B cell (primary cell): ENCODE measurements around the gene PLEKHA8. TPM values are rescaled to one million over a fixed set of nuclear protein-coding genes. Genes with fewer than 3 reads are reported as not detected.

Experiments used
- ATAC-seq: fragments of 200-7000 bp; cut with Tn5 transposase; one replicate; pipeline ENCODE4 v1.10.0; 2021; ENCODE audit warnings: low read depth, mild to moderate bottlenecking, moderate number of reproducible peaks, moderate library complexity
- CTCF ChIA-PET: fragments of 350-600 bp; sonication (Branson Sonifier 250); formaldehyde crosslinking; loops from one replicate; lab custom pipeline; 2021; ENCODE audit warnings: antibody characterized with exemption, inconsistent platforms; lab: Charles Lee
- POLR2A ChIA-PET: fragments of 350-600 bp; sonication (Branson Sonifier 250); formaldehyde crosslinking; loops from one replicate; lab custom pipeline; 2021; ENCODE audit warnings: antibody characterized with exemption; lab: Charles Lee
- DNase-seq: peaks from one replicate; pipeline ENCODE4 v3.0.0; 2013
- H2AFZ ChIP-seq: 2 replicates; pipeline ENCODE4 v1.6.1; 2012; ENCODE audit warnings: mild to moderate bottlenecking, low read depth, low read length; ENCODE audit not compliant: insufficient read depth, poor library complexity, severe bottlenecking
- H3K27ac ChIP-seq, 2 donors: 1 replicate in 1 of 2; 2 replicates in 1 of 2; pipeline ENCODE4 v1.5.1; 2012 to 2013; ENCODE audit warnings: low read length in 2 of 2, mild to moderate bottlenecking in 2 of 2, moderate library complexity in 1 of 2
- H3K27me3 ChIP-seq, 4 experiments: fragments of 200-600 bp in 1 of 4; sonication (generic) in 1 of 4; replicated peaks in 1 of 4; 1 replicate in 2 of 4; 2 replicates in 2 of 4; pipeline versions ENCODE4 v1.6.1 to v1.7.0; 2013 to 2016; ENCODE audit warnings: low read length in 3 of 4, mild to moderate bottlenecking in 2 of 4, mixed read lengths in 1 of 4, moderate library complexity in 1 of 4; ENCODE audit not compliant: insufficient read depth in 4 of 4, control insufficient read depth in 3 of 4; ENCODE audit errors: control extremely low read depth in 1 of 4
- H3K36me3 ChIP-seq, 2 experiments: replicated peaks in 1 of 2; 1 replicate in 1 of 2; 2 replicates in 1 of 2; pipeline versions ENCODE4 v1.6.1 to v1.7.1; 2013; ENCODE audit warnings: low read length in 1 of 2; ENCODE audit not compliant: insufficient read depth in 2 of 2, control insufficient read depth in 1 of 2; ENCODE audit errors: control extremely low read depth in 1 of 2, extremely low read depth in 1 of 2
- H3K4me1 ChIP-seq, 2 donors: fragments of 200-600 bp in 1 of 2; sonication (generic) in 1 of 2; 1 replicate in 1 of 2; 2 replicates in 1 of 2; pipeline versions ENCODE4 v1.5.1 to v1.6.1; 2013 to 2017; ENCODE audit warnings: low read length in 2 of 2; ENCODE audit not compliant: control insufficient read depth in 2 of 2, insufficient read depth in 2 of 2
- H3K4me2 ChIP-seq: replicated peaks from 2 replicates; pipeline ENCODE3; 2012; ENCODE audit warnings: mild to moderate bottlenecking, low read depth, low read length; ENCODE audit not compliant: poor library complexity, severe bottlenecking
- H3K4me3 ChIP-seq, 5 experiments: fragments of 200-600 bp in 1 of 5; sonication (generic) in 1 of 5; 1 replicate in 3 of 5; 2 replicates in 2 of 5; pipeline versions ENCODE4 v1.5.1 to v1.7.0; 2011 to 2016; ENCODE audit warnings: low read length in 4 of 5, mild to moderate bottlenecking in 4 of 5, low read depth in 2 of 5, control low read depth in 1 of 5, moderate library complexity in 1 of 5; ENCODE audit not compliant: insufficient read depth in 1 of 5; ENCODE audit errors: control extremely low read depth in 1 of 5, extremely low read depth in 1 of 5
- H3K79me2 ChIP-seq: fragments of 200-600 bp; sonication (generic); one replicate; pipeline ENCODE4 v1.6.0; 2016; ENCODE audit warnings: low read length; ENCODE audit not compliant: control insufficient read depth, insufficient read depth
- H3K9ac ChIP-seq: fragments of 200-600 bp; sonication (generic); 2 replicates; pipeline ENCODE4 v1.6.1; 2017; ENCODE audit warnings: mild to moderate bottlenecking, low read length, moderate library complexity
- H3K9me3 ChIP-seq, 3 donors: one replicate each; pipeline versions ENCODE4 v1.6.1 to v1.7.1; 2013; ENCODE audit warnings: low read length in 2 of 3; ENCODE audit not compliant: control insufficient read depth in 2 of 3, insufficient read depth in 1 of 3; ENCODE audit errors: control extremely low read depth in 1 of 3
- H4K20me1 ChIP-seq: 2 replicates; pipeline ENCODE4 v1.6.0; 2012; ENCODE audit warnings: mild to moderate bottlenecking, low read length; ENCODE audit not compliant: insufficient read depth, control insufficient read depth, poor library complexity, severe bottlenecking
- H3K27ac Mint-ChIP-seq: one replicate; pipeline ENCODE4 v1.8.0; 2021; ENCODE audit warnings: mixed read lengths
- H3K27me3 Mint-ChIP-seq: one replicate; pipeline ENCODE4 v1.8.0; 2021; ENCODE audit warnings: mixed read lengths
- H3K4me1 Mint-ChIP-seq: one replicate; pipeline ENCODE4 v1.8.0; 2021; ENCODE audit warnings: mixed read lengths
- H3K4me3 Mint-ChIP-seq: one replicate; pipeline ENCODE4 v1.8.0; 2021; ENCODE audit warnings: mixed read lengths
- H3K9me3 Mint-ChIP-seq: one replicate; pipeline ENCODE4 v1.8.0; 2022; ENCODE audit warnings: mixed read lengths; ENCODE audit not compliant: insufficient read depth
- EZH2 ChIP-seq: IDR thresholded peaks from 2 replicates; pipeline ENCODE4 v1.6.1; 2012; ENCODE audit warnings: borderline replicate concordance, low read depth, mild to moderate bottlenecking, moderate library complexity, low read length; ENCODE audit not compliant: insufficient read depth, poor library complexity, severe bottlenecking
- WGBS: methylation state at CpG from one replicate; pipeline ENCODE4 v1.1.5; 2013; ENCODE audit warnings: missing lambda C conversion rate; ENCODE audit not compliant: insufficient coverage; 5-methylcytosine and 5-hydroxymethylcytosine counted together
- intact Hi-C: fragments of 100-400 bp; cut with micrococcal nuclease; formaldehyde crosslinking; loops from one replicate; pipeline ENCODE4 v1.10.0; 2022
- polyA plus RNA-seq: library from polyadenylated mRNA; depleted of rRNA; stranded (reverse); fragments of >200 nt; gene quantifications from 2 replicates; pipeline ENCODE4 v1.2.3, GENCODE V29; 2012
- total RNA-seq, 2 donors: library from RNA; stranded (reverse); fragments of 120-200 nt in 1 of 2; gene quantifications; 1 replicate in 1 of 2; 2 replicates in 1 of 2; pipeline versions ENCODE4 v1.2.3 to v1.2.4, GENCODE V29; 2013 to 2022
- TF ChIP-seq, protein P1 (sequence below): fragments of 200-600 bp; IDR thresholded peaks from one replicate; pipeline ENCODE4 v1.8.0; 2022; ENCODE audit warnings: antibody characterized with exemption, mild to moderate bottlenecking

The PLEKHA8 gene
- total and polyA plus RNA-seq, 2 donors (not counting 1 experiment from before 2014, with no cell fraction given) = 1.7 to 10.5 TPM

DNA sequence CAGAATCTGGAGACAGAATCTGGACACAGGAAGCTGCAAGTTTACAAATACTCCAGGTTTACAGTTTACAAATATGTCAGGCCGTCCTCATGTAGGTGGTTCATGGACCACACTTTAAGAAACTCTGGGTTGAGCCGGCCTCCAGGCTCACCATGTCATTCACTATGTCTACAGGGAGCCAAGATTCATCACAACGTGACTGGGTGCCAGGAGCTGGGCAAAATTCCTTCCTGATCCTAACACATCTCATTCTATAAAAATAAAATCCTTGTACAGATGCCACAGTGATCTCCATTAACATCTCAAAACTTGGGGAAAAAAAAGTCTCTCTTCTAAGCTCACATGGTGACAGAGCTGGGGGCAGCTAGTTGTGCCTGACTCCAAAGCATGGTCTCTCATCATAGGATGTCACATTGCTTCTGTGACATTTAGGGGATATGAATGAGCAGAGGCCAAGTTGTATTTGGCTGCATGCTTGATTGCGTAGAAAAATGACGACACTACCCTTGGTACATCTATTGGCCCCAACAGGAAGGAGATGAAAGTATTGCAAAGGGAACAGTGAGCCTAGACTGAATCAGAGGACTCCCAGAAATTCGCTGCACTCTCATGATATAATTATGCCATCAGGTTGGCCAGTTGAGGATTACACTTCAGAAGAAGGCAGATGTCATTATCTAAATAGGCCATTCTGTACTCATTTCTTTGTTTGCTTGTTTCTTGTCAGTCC, 142.4 kb downstream of the PLEKHA8 start:
- no peak overlapping the region for H3K4me3 ChIP-seq
- POLR2A ChIA-PET = interaction anchor here (0.6 kb wide), 1 partner anchor 20 kb away, joined by 3 read pairs; no protein-coding TSS in a partner anchor
- no peak for DNase-seq
- no peak for ATAC-seq
- no peaks in the 10 kb centered on the region for H4K20me1 ChIP-seq
- Mint-ChIP-seq H3K27ac (no peak overlapping the region), H3K4me3 (no peak overlapping the region), H3K4me1 (peaks cover 7% of the 10 kb centered on the region), H3K9me3 (no peaks in the 10 kb centered on the region), H3K27me3 (no peaks in the 10 kb centered on the region)
- intact Hi-C loops = no loop called here
- 86% methylated on average over 3 of the region's 6 CpGs for WGBS
- H3K9ac ChIP-seq = no peak overlapping the region
- CTCF ChIA-PET = interaction anchor here (2.0 kb wide), 1 partner anchor 394 kb away, joined by 8 read pairs; no protein-coding TSS in a partner anchor
- no peaks in the 10 kb centered on the region for H3K9me3 ChIP-seq
- H3K4me2 ChIP-seq = no peak overlapping the region
- no peaks in the 10 kb centered on the region for H3K79me2 ChIP-seq
- H3K36me3 ChIP-seq = no peaks in the 10 kb centered on the region
- H3K4me1 ChIP-seq = peaks cover 0 to 1% of the 10 kb centered on the region in 2 donors
- H3K27me3 ChIP-seq = no peaks in the 10 kb centered on the region
- H2AFZ ChIP-seq = no peak overlapping the region
- no peak for TF ChIP-seq EZH2
- H3K27ac ChIP-seq = no peak overlapping the region

DNA sequence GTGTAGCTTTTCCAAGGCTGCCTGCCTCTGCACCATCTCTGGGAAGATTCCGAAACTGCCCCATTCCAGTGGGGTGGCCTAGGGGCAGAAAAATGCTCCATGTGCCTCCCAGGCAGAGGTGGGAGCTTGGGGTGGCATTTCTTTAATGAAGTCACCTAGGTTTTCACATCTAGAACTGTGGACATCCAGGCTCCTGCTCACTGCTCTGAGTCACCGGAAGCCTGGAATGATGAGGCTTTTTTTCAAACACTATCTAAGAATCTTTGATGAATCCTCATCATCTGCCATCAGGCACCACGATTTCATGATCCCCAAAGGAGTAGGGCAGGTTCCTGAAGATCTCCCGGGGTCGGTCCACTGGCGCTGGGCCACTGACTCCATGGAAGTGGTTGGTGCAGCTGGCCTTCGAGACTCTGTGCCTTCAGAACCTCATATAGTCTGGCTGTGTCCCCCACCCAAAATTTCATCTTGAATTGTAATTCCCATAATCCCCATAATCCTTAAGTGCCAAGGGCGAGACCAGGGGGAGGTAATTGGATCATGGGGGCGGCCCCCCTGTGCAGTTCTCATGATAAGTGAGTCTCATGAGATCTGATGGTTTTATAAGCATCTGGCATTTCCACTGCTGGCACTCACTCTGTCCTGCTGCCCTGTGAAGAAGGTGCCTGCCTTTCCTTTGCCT, 143.7 kb downstream of the PLEKHA8 start:
- no peak overlapping the region for H3K4me3 Mint-ChIP-seq
- Histone ChIP-seq H3K4me1 (peaks cover 12 to 14% of the 10 kb centered on the region in 2 donors), H3K4me2 (no peak overlapping the region), H3K4me3 (no peak overlapping the region), H3K27ac (no peak overlapping the region), H3K36me3 (no peaks in the 10 kb centered on the region), H3K79me2 (no peaks in the 10 kb centered on the region), H3K9ac (no peak overlapping the region), H3K27me3 (no peaks in the 10 kb centered on the region), H2AFZ (no peak overlapping the region), H4K20me1 (no peaks in the 10 kb centered on the region), H3K9me3 (no peaks in the 10 kb centered on the region)
- no peak for TF ChIP-seq EZH2
- TF ChIP-seq, protein P1, sequence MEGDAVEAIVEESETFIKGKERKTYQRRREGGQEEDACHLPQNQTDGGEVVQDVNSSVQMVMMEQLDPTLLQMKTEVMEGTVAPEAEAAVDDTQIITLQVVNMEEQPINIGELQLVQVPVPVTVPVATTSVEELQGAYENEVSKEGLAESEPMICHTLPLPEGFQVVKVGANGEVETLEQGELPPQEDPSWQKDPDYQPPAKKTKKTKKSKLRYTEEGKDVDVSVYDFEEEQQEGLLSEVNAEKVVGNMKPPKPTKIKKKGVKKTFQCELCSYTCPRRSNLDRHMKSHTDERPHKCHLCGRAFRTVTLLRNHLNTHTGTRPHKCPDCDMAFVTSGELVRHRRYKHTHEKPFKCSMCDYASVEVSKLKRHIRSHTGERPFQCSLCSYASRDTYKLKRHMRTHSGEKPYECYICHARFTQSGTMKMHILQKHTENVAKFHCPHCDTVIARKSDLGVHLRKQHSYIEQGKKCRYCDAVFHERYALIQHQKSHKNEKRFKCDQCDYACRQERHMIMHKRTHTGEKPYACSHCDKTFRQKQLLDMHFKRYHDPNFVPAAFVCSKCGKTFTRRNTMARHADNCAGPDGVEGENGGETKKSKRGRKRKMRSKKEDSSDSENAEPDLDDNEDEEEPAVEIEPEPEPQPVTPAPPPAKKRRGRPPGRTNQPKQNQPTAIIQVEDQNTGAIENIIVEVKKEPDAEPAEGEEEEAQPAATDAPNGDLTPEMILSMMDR = no peak
- H3K27ac Mint-ChIP-seq = no peak overlapping the region
- CTCF ChIA-PET = no interaction called here
- WGBS = 89% methylated on average over 6 of the region's 9 CpGs
- intact Hi-C loops = no loop called here
- no peaks in the 10 kb centered on the region for H3K27me3 Mint-ChIP-seq
- H3K9me3 Mint-ChIP-seq = no peaks in the 10 kb centered on the region
- DNase-seq (no peak), ATAC-seq (no peak)
- POLR2A ChIA-PET = no interaction called here
- peaks cover 20% of the 10 kb centered on the region for H3K4me1 Mint-ChIP-seq
